K562 (cell line): ENCODE measurements around the gene COL5A1. TPM values are rescaled to one million over a fixed set of nuclear protein-coding genes. Genes with fewer than 3 reads are reported as not detected.

Experiments used
- ATAC-seq: fragments of 200-7000 bp; cut with Tn5 transposase; 3 replicates; pipeline ENCODE4 v1.9.1; 2020; ENCODE audit warnings: moderate library complexity
- BruUV-seq: library from RNA; stranded (reverse); fragments of 400-500 nt; replicated peaks from 2 replicates; lab custom pipeline; 2021; lab: Mats Ljungman, UMichigan
- CTCF ChIA-PET: fragments of 300-600 bp; formaldehyde crosslinking; extraction: SDS; loops from one replicate; lab custom pipeline; 2021; ENCODE audit warnings: low intra/inter-chr PET ratio; lab: Yijun Ruan, JAX
- POLR2A ChIA-PET: fragments of 300-600, 350-650 bp; sonication (Branson Sonifier 250); formaldehyde crosslinking; extraction: SDS; loops from one replicate; lab custom pipeline; 2021; ENCODE audit warnings: antibody characterized with exemption, inconsistent platforms; lab: Yijun Ruan, JAX
- DNase-seq, 4 experiments: peaks; one replicate each; pipeline versions ENCODE4 v3.0.0 to v3.0.0-alpha.2; 2011 to 2018; ENCODE audit warnings: low spot score in 3 of 4, mixed read lengths in 3 of 4; ENCODE audit errors: extremely low read depth in 1 of 4
- FAIRE-seq: peaks from 2 replicates; lab custom pipeline; 2011; peaks lifted over from hg19 to GRCh38; lab: Jason Lieb, UNC
- H2AFZ ChIP-seq: 2 replicates; pipeline ENCODE4 v1.6.0; 2011; ENCODE audit warnings: low read depth, low read length, control low read depth, inconsistent platforms
- H3K27ac ChIP-seq: fragments of 200-600 bp; 3 replicates; pipeline ENCODE4 v1.8.0; 2011; ENCODE audit warnings: low read depth, mild to moderate bottlenecking, control low read depth, inconsistent platforms, low read length, moderate library complexity, mixed read lengths; ENCODE audit errors: extremely low read depth
- H3K27me3 ChIP-seq, 2 experiments: fragments of 300-600 bp in 1 of 2; 2 replicates in 1 of 2; 3 replicates in 1 of 2; pipeline versions ENCODE4 v1.6.0 to v1.8.0; 2011; ENCODE audit warnings: inconsistent platforms in 2 of 2, low read length in 2 of 2, mild to moderate bottlenecking in 1 of 2, mixed read lengths in 1 of 2, moderate library complexity in 1 of 2; ENCODE audit not compliant: control insufficient read depth in 2 of 2, insufficient read depth in 2 of 2
- H3K36me3 ChIP-seq: fragments of 300-600 bp; 3 replicates; pipeline ENCODE4 v1.8.0; 2011; ENCODE audit warnings: mild to moderate bottlenecking, low read length, inconsistent platforms; ENCODE audit not compliant: control insufficient read depth, insufficient read depth
- H3K4me1 ChIP-seq, 2 experiments: fragments of 200-600 bp in 1 of 2; replicated peaks in 1 of 2; 2 replicates in 1 of 2; 3 replicates in 1 of 2; pipeline versions ENCODE4 v1.5.1 to v1.8.0; 2011; ENCODE audit warnings: inconsistent platforms in 2 of 2, low read length in 2 of 2, mild to moderate bottlenecking in 1 of 2, mixed read lengths in 1 of 2, moderate library complexity in 1 of 2; ENCODE audit not compliant: control insufficient read depth in 2 of 2, insufficient read depth in 2 of 2
- H3K4me2 ChIP-seq: 2 replicates; pipeline ENCODE4 v1.6.1; 2011; ENCODE audit warnings: low read length, control low read depth, inconsistent platforms, mixed read lengths; ENCODE audit not compliant: insufficient read depth
- H3K4me3 ChIP-seq: fragments of 200-600 bp; sonication (generic), shearing (Covaris generic); 2 replicates; pipeline ENCODE4 v1.5.1; 2016; ENCODE audit warnings: control low read depth, inconsistent platforms
- H3K79me2 ChIP-seq: fragments of 200-600 bp; 3 replicates; pipeline ENCODE4 v1.8.0; 2011; ENCODE audit warnings: low read length, inconsistent platforms; ENCODE audit not compliant: control insufficient read depth, insufficient read depth
- H3K9ac ChIP-seq, 2 experiments: 2 replicates each; pipeline versions ENCODE4 v1.6.0 to v1.6.1; 2011; ENCODE audit warnings: low read depth in 2 of 2, low read length in 2 of 2, control low read depth in 1 of 2, inconsistent platforms in 1 of 2, mild to moderate bottlenecking in 1 of 2, mixed read lengths in 1 of 2; ENCODE audit not compliant: insufficient read depth in 1 of 2
- H3K9me1 ChIP-seq: one replicate; pipeline ENCODE4 v1.6.0; 2011; ENCODE audit warnings: inconsistent platforms, mild to moderate bottlenecking, low read length, moderate library complexity; ENCODE audit not compliant: control insufficient read depth, insufficient read depth
- H3K9me3 ChIP-seq: replicated peaks from 2 replicates; pipeline ENCODE4 v1.5.1; 2011; ENCODE audit warnings: low read depth, low read length, inconsistent platforms; ENCODE audit not compliant: control insufficient read depth, insufficient read depth
- H4K20me1 ChIP-seq: replicated peaks from 2 replicates; pipeline ENCODE4 v1.6.1; 2011; ENCODE audit warnings: low read length, inconsistent platforms, mixed read lengths; ENCODE audit not compliant: control insufficient read depth, insufficient read depth
- DPF2 ChIP-seq: fragments of 450-650 bp; IDR thresholded peaks from 2 replicates; pipeline ENCODE4 v1.6.1; 2016
- KHSRP ChIP-seq: fragments of 450-650 bp; IDR thresholded peaks from 2 replicates; pipeline ENCODE4 v1.6.1; 2017
- L3MBTL2 ChIP-seq: fragments of 450-650 bp; IDR thresholded peaks from 2 replicates; pipeline ENCODE4 v1.6.1; 2016; ENCODE audit warnings: mild to moderate bottlenecking, moderate library complexity
- NFXL1 ChIP-seq: fragments of 450-650 bp; formaldehyde crosslinking; IDR thresholded peaks from 2 replicates; pipeline ENCODE4 v1.4.0; 2021; ENCODE audit warnings: mild to moderate bottlenecking
- NUFIP1 ChIP-seq: fragments of 450-650 bp; IDR thresholded peaks from 2 replicates; pipeline ENCODE4 v1.6.1; 2018; ENCODE audit not compliant: partially characterized antibody
- PTBP1 ChIP-seq: fragments of 200-400 bp; formaldehyde crosslinking; IDR thresholded peaks from 2 replicates; pipeline ENCODE4 v1.6.1; 2017; ENCODE audit warnings: low read depth, low read length
- SMAD3 ChIP-seq: fragments of 450-650 bp; formaldehyde crosslinking; conservative IDR thresholded peaks from 2 replicates; pipeline ENCODE4 v1.4.0; 2020; ENCODE audit warnings: mild to moderate bottlenecking
- SREBF1 ChIP-seq: fragments of 150-350 bp; IDR thresholded peaks from 2 replicates; pipeline ENCODE4 v1.6.1; 2014; ENCODE audit warnings: antibody characterized with exemption, low read depth, low read length, borderline replicate concordance
- SRSF1 ChIP-seq: fragments of 200-400 bp; formaldehyde crosslinking; IDR thresholded peaks from 2 replicates; pipeline ENCODE4 v1.6.1; 2017; ENCODE audit warnings: mild to moderate bottlenecking, low read depth, low read length, moderate library complexity
- XRCC4 ChIP-seq: IDR thresholded peaks from one replicate; pipeline ENCODE4 v1.6.1; 2011; ENCODE audit not compliant: insufficient read depth, insufficient read length; ENCODE audit errors: extremely low read depth
- ZNF217 ChIP-seq: sonication (generic); formaldehyde crosslinking; IDR thresholded peaks from 2 replicates; pipeline ENCODE4 v1.8.0; 2022; ENCODE audit warnings: mild to moderate bottlenecking, missing genetic modification reagents
- WGBS: fragments of 100-300 bp; shearing (Covaris generic); methylation state at CpG from one replicate; pipeline ENCODE4 v1.1.6; 2016; ENCODE audit warnings: low coverage, mixed read lengths; ENCODE audit not compliant: insufficient coverage; ENCODE audit errors: missing lambda C conversion rate; 5-methylcytosine and 5-hydroxymethylcytosine counted together
- in situ Hi-C: fragments of 300-500 bp; cut with MboI; formaldehyde crosslinking; loops from 4 replicates; pipeline ENCODE4 v1.15.0; 2018; ENCODE audit warnings: inconsistent platforms, mixed read lengths
- intact Hi-C: fragments of 100-400 bp; cut with micrococcal nuclease; formaldehyde crosslinking; loops from 2 replicates; pipeline ENCODE4 v1.14.2; 2022
- polyA plus RNA-seq, 8 experiments: library from polyadenylated mRNA; depleted of rRNA in 4 of 8; stranded (reverse) in 5 of 8; unstranded in 3 of 8; fragments of >200 nt; fragmentation: Nextera tagmentation in 2 of 8; fragmentation: Illumina TruSeq in 1 of 8; extraction: Ambion mirVana in 2 of 8; extraction: Trizol in 1 of 8; gene quantifications; 2 replicates each; pipeline versions ENCODE4 v1.2.1 to v1.2.3, GENCODE V29; 2011 to 2014; ENCODE audit warnings: inconsistent platforms in 1 of 8, missing spikeins in 1 of 8
- total RNA-seq, 7 experiments: library from RNA; depleted of rRNA in 6 of 7; stranded (reverse); fragments of >200 nt in 6 of 7; fragmentation: Illumina TruSeq in 2 of 7; extraction: Trizol in 2 of 7; gene quantifications; 2 replicates each; pipeline versions ENCODE4 v1.2.1 to v1.2.3, GENCODE V29; 2011 to 2021; ENCODE audit warnings: low replicate concordance in 1 of 7
- TF ChIP-seq, protein P1 (sequence below): fragments of 250-450 bp; sonication (Bioruptor Pico); IDR thresholded peaks from 2 replicates; pipeline ENCODE4 v1.8.0; 2021; ENCODE audit warnings: moderate library complexity, mild to moderate bottlenecking, inconsistent platforms
- TF ChIP-seq, protein P2 (sequence below): fragments of 450-650 bp; formaldehyde crosslinking; IDR thresholded peaks from 2 replicates; pipeline ENCODE4 v1.4.0; 2020; ENCODE audit warnings: mild to moderate bottlenecking
- TF ChIP-seq, protein P3 (sequence below): fragments of 250-450 bp; sonication (Bioruptor Pico); IDR thresholded peaks from 2 replicates; pipeline ENCODE4 v1.5.0; 2021
- TF ChIP-seq, protein P4 (sequence below): fragments of 450-650 bp; formaldehyde crosslinking; IDR thresholded peaks from 2 replicates; pipeline ENCODE4 v1.4.0; 2022; ENCODE audit warnings: missing genetic modification characterization

The COL5A1 gene
- total and polyA plus RNA-seq, 9 of the 15 experiments (the other 6 are each of a cell fraction or from before 2014, with no cell fraction given), result under 0.01 to 0.13 (median 0.04) TPM; not detected in 6

DNA sequence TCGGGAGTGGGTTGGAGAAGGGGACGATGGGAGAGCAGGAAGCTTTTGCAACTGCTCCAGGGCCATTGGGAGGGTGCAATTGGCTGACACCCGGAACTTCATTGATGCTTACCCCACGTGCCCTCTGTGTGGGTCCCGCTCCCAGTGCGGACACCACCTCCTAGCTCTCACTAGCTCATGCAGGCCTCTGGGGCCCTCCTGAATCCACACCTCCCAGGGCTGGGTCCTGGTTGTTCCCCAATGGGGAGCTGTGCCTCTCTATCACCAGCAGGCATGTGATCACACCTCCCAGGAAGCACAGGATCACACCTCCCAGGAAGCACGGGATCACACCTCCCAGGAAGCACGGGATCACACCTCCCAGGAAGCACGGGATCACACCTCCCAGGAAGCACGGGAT is 206.9 kb downstream of the COL5A1 start:
- Histone ChIP-seq H3K9me3 (no peaks in the 10 kb centered on the region), H2AFZ (no peak overlapping the region), H3K79me2 (no peaks in the 10 kb centered on the region), H3K9me1 (no peaks in the 10 kb centered on the region), H3K4me1 (no peaks in the 10 kb centered on the region), H3K4me3 (no peak overlapping the region), H3K36me3 (no peaks in the 10 kb centered on the region), H3K27me3 (peaks cover 0 to 17% of the 10 kb centered on the region in 2 experiments; a peak in 4 of 5 replicates), H3K9ac (no peak overlapping the region), H4K20me1 (no peaks in the 10 kb centered on the region), H3K27ac (no peak overlapping the region), H3K4me2 (no peak overlapping the region)
- ATAC-seq (no peak), FAIRE-seq (no peak), DNase-seq (no peak)
- TF ChIP-seq NUFIP1, result no peak
- no peak for TF ChIP-seq L3MBTL2
- TF ChIP-seq, protein P1, sequence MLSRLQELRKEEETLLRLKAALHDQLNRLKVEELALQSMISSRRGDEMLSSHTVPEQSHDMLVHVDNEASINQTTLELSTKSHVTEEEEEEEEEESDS (CRISPR knock-in tag), result no peak
- TF ChIP-seq KHSRP, result no peak
- TF ChIP-seq, protein P2, sequence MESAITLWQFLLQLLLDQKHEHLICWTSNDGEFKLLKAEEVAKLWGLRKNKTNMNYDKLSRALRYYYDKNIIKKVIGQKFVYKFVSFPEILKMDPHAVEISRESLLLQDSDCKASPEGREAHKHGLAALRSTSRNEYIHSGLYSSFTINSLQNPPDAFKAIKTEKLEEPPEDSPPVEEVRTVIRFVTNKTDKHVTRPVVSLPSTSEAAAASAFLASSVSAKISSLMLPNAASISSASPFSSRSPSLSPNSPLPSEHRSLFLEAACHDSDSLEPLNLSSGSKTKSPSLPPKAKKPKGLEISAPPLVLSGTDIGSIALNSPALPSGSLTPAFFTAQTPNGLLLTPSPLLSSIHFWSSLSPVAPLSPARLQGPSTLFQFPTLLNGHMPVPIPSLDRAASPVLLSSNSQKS (CRISPR knock-in tag), result no peak
- TF ChIP-seq, protein P3, sequence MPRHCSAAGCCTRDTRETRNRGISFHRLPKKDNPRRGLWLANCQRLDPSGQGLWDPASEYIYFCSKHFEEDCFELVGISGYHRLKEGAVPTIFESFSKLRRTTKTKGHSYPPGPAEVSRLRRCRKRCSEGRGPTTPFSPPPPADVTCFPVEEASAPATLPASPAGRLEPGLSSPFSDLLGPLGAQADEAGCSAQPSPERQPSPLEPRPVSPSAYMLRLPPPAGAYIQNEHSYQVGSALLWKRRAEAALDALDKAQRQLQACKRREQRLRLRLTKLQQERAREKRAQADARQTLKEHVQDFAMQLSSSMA (CRISPR knock-in tag), result no peak
- no peak for TF ChIP-seq NFXL1 (CRISPR knock-in tag)
- no peak for TF ChIP-seq SMAD3 (CRISPR knock-in tag)
- no peak for TF ChIP-seq SREBF1
- no peak for TF ChIP-seq DPF2
- TF ChIP-seq, protein P4, sequence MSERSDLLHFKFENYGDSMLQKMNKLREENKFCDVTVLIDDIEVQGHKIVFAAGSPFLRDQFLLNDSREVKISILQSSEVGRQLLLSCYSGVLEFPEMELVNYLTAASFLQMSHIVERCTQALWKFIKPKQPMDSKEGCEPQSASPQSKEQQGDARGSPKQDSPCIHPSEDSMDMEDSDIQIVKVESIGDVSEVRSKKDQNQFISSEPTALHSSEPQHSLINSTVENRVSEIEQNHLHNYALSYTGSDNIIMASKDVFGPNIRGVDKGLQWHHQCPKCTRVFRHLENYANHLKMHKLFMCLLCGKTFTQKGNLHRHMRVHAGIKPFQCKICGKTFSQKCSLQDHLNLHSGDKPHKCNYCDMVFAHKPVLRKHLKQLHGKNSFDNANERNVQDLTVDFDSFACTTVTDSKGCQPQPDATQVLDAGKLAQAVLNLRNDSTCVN (CRISPR knock-in tag), result no peak
- TF ChIP-seq SRSF1, result no peak
- no peak for TF ChIP-seq ZNF217 (CRISPR knock-in tag)
- no peak for TF ChIP-seq PTBP1
- no peak for TF ChIP-seq XRCC4
- BruUV-seq, result no TSS peak
- POLR2A ChIA-PET, result no interaction called here
- in situ Hi-C loops, result no loop called here
- intact Hi-C loops, result no loop called here
- WGBS, result 6% methylated on average over 6 of the region's 10 CpGs
- CTCF ChIA-PET, result no interaction called here
